Measurements from ENCODE around the gene ADGB. TPM values are rescaled to one million over a fixed set of nuclear protein-coding genes. Genes with fewer than 3 reads are reported as not detected.
A peak's percentile ranks its signal among the peaks of the same experiment; 100 is the strongest.

Gene ADGB
- total RNA-seq, result not detected in 2 replicates
- not detected in 2 replicates for polyA plus RNA-seq
- not detected in 2 replicates for polyA plus RNA-seq (2012)
- not detected in 2 replicates for polyA minus RNA-seq (ENCODE audit: low replicate concordance)

- Histone ChIP-seq H2AFZ (ENCODE audit: low read length) (peak within 1 kb of the TSS; percentile 93), H3K79me2 (ENCODE audit: control insufficient read depth, insufficient read depth, low read length) (no peaks in the 10 kb centered on the region), H3K9me3 (ENCODE audit: control insufficient read depth, insufficient read depth, low read depth, low read length) (no peaks in the 10 kb centered on the region), H4K20me1 (ENCODE audit: control insufficient read depth, extremely low read depth, insufficient read depth, low read length) (no peaks in the 10 kb centered on the region), H3K9ac (ENCODE audit: insufficient read depth, low read length) (no peak within 1 kb of the TSS), H3K27me3 (ENCODE audit: control insufficient read depth, insufficient read depth, low read length) (no peaks in the 10 kb centered on the region), H3K4me2 (ENCODE audit: extremely low read depth, insufficient read depth, low read length) (peak within 1 kb of the TSS; percentile 85), H3K4me1 (ENCODE audit: control insufficient read depth, extremely low read depth, insufficient read depth, low read length) (no peaks in the 10 kb centered on the region), H3K27ac (ENCODE audit: insufficient read depth, low read length) (no peak within 1 kb of the TSS), H3K36me3 (ENCODE audit: control insufficient read depth, insufficient read depth, low read length) (no peaks in the 10 kb centered on the region), H3K4me3 (replicated peaks in 1 of 4; ENCODE audit: control extremely low read depth in 1 of 4, insufficient read depth in 1 of 4, low read depth in 3 of 4, low read length in 4 of 4) (peak within 1 kb of the TSS; percentile 47 to 58 (median 54))
- peak; percentile 51 to 62 for DNase-seq (ENCODE audit: low read depth in 2 of 2)
- no peak for TF ChIP-seq EZH2 (IDR thresholded peaks at IDR 0.05; ENCODE audit: low read length, missing control alignments)
- no peak for TF ChIP-seq CTCF (conservative IDR thresholded peaks at IDR 0.05 in 1 of 2, IDR thresholded peaks at IDR 0.05 in 1 of 2; ENCODE audit: low read depth in 1 of 2, low read length in 2 of 2)
Measured at GRCh38 chr6:146598772-146599405, at the start of gene ADGB. TSS of gene ADGB (plus strand) at chr6:146598972. CDS start at chr6:146599041, 69 bp downstream.

- Histone ChIP-seq H3K79me2 (ENCODE audit: control insufficient read depth, insufficient read depth, low read length) (peaks cover 71% of the 10 kb centered on the region), H3K9me3 (ENCODE audit: control insufficient read depth, insufficient read depth, low read depth, low read length) (no peaks in the 10 kb centered on the region), H3K9ac (ENCODE audit: insufficient read depth, low read length) (no peak overlapping the region), H3K36me3 (ENCODE audit: control insufficient read depth, insufficient read depth, low read length) (peaks cover 6% of the 10 kb centered on the region), H3K4me3 (replicated peaks in 1 of 4; ENCODE audit: control extremely low read depth in 1 of 4, insufficient read depth in 1 of 4, low read depth in 3 of 4, low read length in 4 of 4) (no peak overlapping the region), H3K4me1 (ENCODE audit: control insufficient read depth, extremely low read depth, insufficient read depth, low read length) (peaks cover 3% of the 10 kb centered on the region), H4K20me1 (ENCODE audit: control insufficient read depth, extremely low read depth, insufficient read depth, low read length) (no peaks in the 10 kb centered on the region), H3K4me2 (ENCODE audit: extremely low read depth, insufficient read depth, low read length) (peak overlapping the region; percentile 8), H3K27me3 (ENCODE audit: control insufficient read depth, insufficient read depth, low read length) (no peaks in the 10 kb centered on the region), H3K27ac (ENCODE audit: insufficient read depth, low read length) (no peak overlapping the region), H2AFZ (ENCODE audit: low read length) (no peak overlapping the region)
- TF ChIP-seq CTCF (conservative IDR thresholded peaks at IDR 0.05 in 1 of 2, IDR thresholded peaks at IDR 0.05 in 1 of 2; ENCODE audit: low read depth in 1 of 2, low read length in 2 of 2), result no peak
- TF ChIP-seq EZH2 (IDR thresholded peaks at IDR 0.05; ENCODE audit: low read length, missing control alignments), result no peak
- peak; percentile 7 to 81 for DNase-seq (ENCODE audit: low read depth in 2 of 2)
Measured at GRCh38 chr6:146550911-146551310, 47.9 kb upstream of the ADGB start.

DNA sequence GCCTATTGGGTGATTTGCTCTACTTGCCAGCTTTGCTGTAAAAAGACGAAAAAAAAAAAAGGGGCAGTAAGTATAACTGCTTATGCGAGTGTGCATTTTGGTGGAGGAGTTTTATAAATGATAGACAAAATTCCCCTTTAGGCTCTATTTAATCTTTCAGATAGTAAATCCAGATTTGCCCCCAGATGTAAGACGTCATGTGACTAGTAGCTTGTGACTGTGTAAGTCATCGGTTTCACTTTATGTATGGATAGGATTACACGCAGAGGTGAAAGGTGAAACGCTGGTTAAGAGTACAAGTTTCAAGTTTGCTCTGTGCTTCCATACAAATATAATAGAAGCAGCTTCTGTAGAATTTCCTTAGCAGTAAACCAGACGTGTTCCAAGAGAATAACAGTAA is 47.2 kb upstream of the ADGB start:
- H3K9ac ChIP-seq (ENCODE audit: insufficient read depth, low read length), result no peak overlapping the region
- DNase-seq (ENCODE audit: low read depth in 2 of 2), result peak in 1 of 2 donors; percentile 75
- peaks cover 69% of the 10 kb centered on the region for H3K79me2 ChIP-seq (ENCODE audit: control insufficient read depth, insufficient read depth, low read length)
- H3K27ac ChIP-seq (ENCODE audit: insufficient read depth, low read length), result peak overlapping the region; percentile 31
- H3K27me3 ChIP-seq (ENCODE audit: control insufficient read depth, insufficient read depth, low read length), result no peaks in the 10 kb centered on the region
- peak overlapping the region in 1 of 4 experiments; percentile 11 for H3K4me3 ChIP-seq (replicated peaks in 1 of 4; ENCODE audit: control extremely low read depth in 1 of 4, insufficient read depth in 1 of 4, low read depth in 3 of 4, low read length in 4 of 4)
- peaks cover 3% of the 10 kb centered on the region for H3K4me1 ChIP-seq (ENCODE audit: control insufficient read depth, extremely low read depth, insufficient read depth, low read length)
- no peak overlapping the region for H3K4me2 ChIP-seq (ENCODE audit: extremely low read depth, insufficient read depth, low read length)
- no peaks in the 10 kb centered on the region for H3K9me3 ChIP-seq (ENCODE audit: control insufficient read depth, insufficient read depth, low read depth, low read length)
- H2AFZ ChIP-seq (ENCODE audit: low read length), result no peak overlapping the region
- no peaks in the 10 kb centered on the region for H4K20me1 ChIP-seq (ENCODE audit: control insufficient read depth, extremely low read depth, insufficient read depth, low read length)
- no peak for TF ChIP-seq EZH2 (IDR thresholded peaks at IDR 0.05; ENCODE audit: low read length, missing control alignments)
- peaks cover 6% of the 10 kb centered on the region for H3K36me3 ChIP-seq (ENCODE audit: control insufficient read depth, insufficient read depth, low read length)

Measured in fibroblast of lung (primary cell).